GM19463 (cell line): ENCODE measurements around the gene ZBP1.

Source experiments
- ATAC-seq: cut with Tn5 transposase; IDR thresholded peaks from one replicate; pipeline ENCODE4 v1.9.1; 2021; ENCODE audit warnings: mild to moderate bottlenecking, moderate library complexity; ENCODE audit not compliant: unreplicated experiment

Gene ZBP1

GRCh38 chr20:57620274-57620990 lies at the start of gene ZBP1:
Gene ZBP1 (minus strand): TSS chr20:57620426. CDS start chr20:57620295, 131 bp downstream.
- peak; percentile 50 for ATAC-seq

GRCh38 chr20:57669632-57670031 lies 49.4 kb upstream of the ZBP1 start:
- no peak for ATAC-seq

GRCh38 chr20:57667924-57668782 lies 47.9 kb upstream of the ZBP1 start:
- ATAC-seq = no peak

- no peak for ATAC-seq
These were observed 47.2 kb upstream of the ZBP1 start for GRCh38 chr20:57667388-57667787.

- no peak for ATAC-seq
These were observed 46.6 kb upstream of the ZBP1 start for GRCh38 chr20:57666834-57667157.

- ATAC-seq = no peak
These were observed 46.0 kb upstream of the ZBP1 start for GRCh38 chr20:57666106-57666833.

GRCh38 chr20:57665589-57665971 lies 45.4 kb upstream of the ZBP1 start:
- no peak for ATAC-seq

- no peak for ATAC-seq
These were observed 44.8 kb upstream of the ZBP1 start for GRCh38 chr20:57664924-57665588.

- no peak for ATAC-seq
These were observed 44.2 kb upstream of the ZBP1 start for GRCh38 chr20:57664476-57664875.

GRCh38 chr20:57663681-57664451 lies 43.6 kb upstream of the ZBP1 start:
- ATAC-seq = no peak

GRCh38 chr20:57663241-57663640 lies 43.0 kb upstream of the ZBP1 start:
- no peak for ATAC-seq

- no peak for ATAC-seq
These were observed 42.4 kb upstream of the ZBP1 start for GRCh38 chr20:57662456-57663240.

GRCh38 chr20:57661746-57662455 lies 41.7 kb upstream of the ZBP1 start:
- no peak for ATAC-seq

GRCh38 chr20:57660922-57661745 lies 40.9 kb upstream of the ZBP1 start:
- ATAC-seq = no peak

- ATAC-seq = no peak
These were observed 40.1 kb upstream of the ZBP1 start for GRCh38 chr20:57660181-57660921.

- no peak for ATAC-seq
These were observed 39.4 kb upstream of the ZBP1 start for GRCh38 chr20:57659517-57660180.
